Keratinocyte (primary cell): ENCODE results near the gene RALY. TPM values are rescaled to one million over a fixed set of nuclear protein-coding genes. Genes with fewer than 3 reads are reported as not detected.

Experiments
- DNase-seq: peaks from one replicate; pipeline ENCODE4 v3.0.0-alpha.2; 2011; ENCODE audit warnings: low read depth, missing footprints, low spot score
- FAIRE-seq: peaks from 2 replicates; lab custom pipeline; 2011; peaks lifted over from hg19 to GRCh38; lab: Jason Lieb, UNC
- H2AFZ ChIP-seq: 2 replicates; pipeline ENCODE4 v1.6.0; 2012; ENCODE audit warnings: low read length, control low read depth, inconsistent platforms; ENCODE audit not compliant: control insufficient read depth
- H3K27ac ChIP-seq: 2 replicates; pipeline ENCODE4 v1.5.1; 2011; ENCODE audit warnings: low read length; ENCODE audit not compliant: control insufficient read depth, insufficient read depth
- H3K27me3 ChIP-seq: 3 replicates; pipeline ENCODE4 v1.6.0; 2011; ENCODE audit warnings: low read length; ENCODE audit not compliant: control insufficient read depth, insufficient read depth; ENCODE audit errors: extremely low read depth
- H3K36me3 ChIP-seq, 2 experiments: 2 replicates in 1 of 2; 3 replicates in 1 of 2; pipeline ENCODE4 v1.5.1; 2011; ENCODE audit warnings: low read length in 2 of 2, mild to moderate bottlenecking in 1 of 2; ENCODE audit not compliant: control insufficient read depth in 2 of 2, insufficient read depth in 2 of 2; ENCODE audit errors: extremely low read depth in 1 of 2
- H3K4me1 ChIP-seq: 3 replicates; pipeline ENCODE4 v1.5.1; 2011; ENCODE audit warnings: low read length; ENCODE audit not compliant: control insufficient read depth, insufficient read depth; ENCODE audit errors: extremely low read depth
- H3K4me2 ChIP-seq: 3 replicates; pipeline ENCODE4 v1.6.0; 2011; ENCODE audit warnings: low read depth, low read length; ENCODE audit not compliant: control insufficient read depth, insufficient read depth; ENCODE audit errors: extremely low read depth
- H3K4me3 ChIP-seq, 3 experiments: fragments of 200-600 bp in 1 of 3; sonication (generic) in 1 of 3; 2 replicates in 2 of 3; 3 replicates in 1 of 3; pipeline ENCODE4 v1.5.1; 2011 to 2016; ENCODE audit warnings: low read length in 3 of 3, mild to moderate bottlenecking in 3 of 3, control low read depth in 2 of 3, inconsistent platforms in 1 of 3, low read depth in 1 of 3, mixed read lengths in 1 of 3, mixed run types in 1 of 3, moderate library complexity in 1 of 3; ENCODE audit not compliant: control insufficient read depth in 2 of 3, insufficient read depth in 2 of 3; ENCODE audit errors: extremely low read depth in 1 of 3
- H3K79me2 ChIP-seq: 2 replicates; pipeline ENCODE4 v1.6.0; 2012; ENCODE audit warnings: low read length; ENCODE audit not compliant: control insufficient read depth, insufficient read depth
- H3K9ac ChIP-seq: 3 replicates; pipeline ENCODE4 v1.6.0; 2011; ENCODE audit warnings: low read length; ENCODE audit not compliant: control insufficient read depth, insufficient read depth; ENCODE audit errors: extremely low read depth
- H3K9me1 ChIP-seq: 3 replicates; pipeline ENCODE4 v1.6.0; 2011; ENCODE audit warnings: low read length; ENCODE audit not compliant: control insufficient read depth, insufficient read depth; ENCODE audit errors: extremely low read depth
- H3K9me3 ChIP-seq: 2 replicates; pipeline ENCODE4 v1.5.1; 2012; ENCODE audit warnings: low read depth, low read length; ENCODE audit not compliant: control insufficient read depth
- H4K20me1 ChIP-seq: 3 replicates; pipeline ENCODE4 v1.6.0; 2011; ENCODE audit warnings: low read length; ENCODE audit not compliant: control insufficient read depth, insufficient read depth; ENCODE audit errors: extremely low read depth
- EZH2 ChIP-seq: IDR thresholded peaks from one replicate; pipeline ENCODE4 v1.6.1; 2012; ENCODE audit warnings: inconsistent platforms, mild to moderate bottlenecking, low read length, moderate library complexity
- dilution Hi-C: fragments of 300-500 bp; cut with MboI; formaldehyde crosslinking; loops from one replicate; pipeline ENCODE4 v1.7.0; 2020; ENCODE audit warnings: low sequenced_read_pairs; ENCODE audit not compliant: extremely low pct_ligation_motif_present
- polyA plus RNA-seq, 5 experiments: library from polyadenylated mRNA; depleted of rRNA in 3 of 5; stranded (reverse) in 3 of 5; stranded (forward) in 1 of 5; unstranded in 1 of 5; fragments of >200 nt; gene quantifications; 1 replicate in 1 of 5; 2 replicates in 3 of 5; 3 replicates in 1 of 5; pipeline versions ENCODE4 v1.2.1 to v1.2.3, GENCODE V29; 2011 to 2012; ENCODE audit warnings: missing spikeins in 2 of 5, low read depth in 1 of 5, low replicate concordance in 1 of 5
- TF ChIP-seq, protein P1 (sequence below), 3 experiments: IDR thresholded peaks in 1 of 3; conservative IDR thresholded peaks in 1 of 3; optimal IDR thresholded peaks in 1 of 3; 2 replicates in 2 of 3; 3 replicates in 1 of 3; pipeline versions ENCODE3 to v1.5.1; 2011; ENCODE audit warnings: low read length in 3 of 3, mild to moderate bottlenecking in 3 of 3, moderate library complexity in 2 of 3, control low read depth in 1 of 3, inconsistent platforms in 1 of 3; ENCODE audit not compliant: insufficient read depth in 2 of 3; ENCODE audit errors: extremely low read depth in 1 of 3

RALY gene
- polyA plus RNA-seq, 1 donor (not counting 4 experiments of a cell fraction or from before 2014, with no cell fraction given), result 118 TPM

DNA sequence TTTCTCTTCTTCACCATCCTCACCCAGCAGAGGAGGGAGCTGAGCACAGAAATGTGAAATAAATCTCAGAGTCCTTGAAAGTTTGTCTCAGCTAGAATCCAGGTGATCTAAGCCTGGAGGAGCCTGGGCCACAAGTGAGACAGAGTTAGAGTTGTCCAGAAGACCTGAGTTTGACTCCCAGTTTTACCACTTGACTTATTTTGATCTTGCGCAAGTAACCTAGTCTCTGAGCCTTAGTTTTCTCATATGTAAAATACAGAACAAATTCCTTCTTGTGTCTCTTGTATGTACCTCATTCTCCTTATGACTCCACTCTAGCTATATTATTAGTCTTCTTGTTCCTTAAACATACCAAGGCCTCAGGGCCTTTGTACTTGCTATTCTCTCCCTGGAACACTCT is 36.7 kb downstream of the RALY start:
- Histone ChIP-seq H4K20me1 (no peaks in the 10 kb centered on the region), H3K79me2 (peaks cover 72% of the 10 kb centered on the region), H3K27ac (no peak overlapping the region), H3K9me1 (peaks cover 2% of the 10 kb centered on the region), H3K4me2 (no peak overlapping the region), H3K4me1 (peaks cover 7% of the 10 kb centered on the region), H3K9ac (no peak overlapping the region), H3K9me3 (no peaks in the 10 kb centered on the region), H2AFZ (no peak overlapping the region), H3K36me3 (peaks cover 6 to 8% of the 10 kb centered on the region in 2 experiments), H3K27me3 (no peaks in the 10 kb centered on the region), H3K4me3 (no peak overlapping the region)
- FAIRE-seq (no peak), DNase-seq (no peak)
- TF ChIP-seq EZH2, result no peak
- TF ChIP-seq, protein P1, sequence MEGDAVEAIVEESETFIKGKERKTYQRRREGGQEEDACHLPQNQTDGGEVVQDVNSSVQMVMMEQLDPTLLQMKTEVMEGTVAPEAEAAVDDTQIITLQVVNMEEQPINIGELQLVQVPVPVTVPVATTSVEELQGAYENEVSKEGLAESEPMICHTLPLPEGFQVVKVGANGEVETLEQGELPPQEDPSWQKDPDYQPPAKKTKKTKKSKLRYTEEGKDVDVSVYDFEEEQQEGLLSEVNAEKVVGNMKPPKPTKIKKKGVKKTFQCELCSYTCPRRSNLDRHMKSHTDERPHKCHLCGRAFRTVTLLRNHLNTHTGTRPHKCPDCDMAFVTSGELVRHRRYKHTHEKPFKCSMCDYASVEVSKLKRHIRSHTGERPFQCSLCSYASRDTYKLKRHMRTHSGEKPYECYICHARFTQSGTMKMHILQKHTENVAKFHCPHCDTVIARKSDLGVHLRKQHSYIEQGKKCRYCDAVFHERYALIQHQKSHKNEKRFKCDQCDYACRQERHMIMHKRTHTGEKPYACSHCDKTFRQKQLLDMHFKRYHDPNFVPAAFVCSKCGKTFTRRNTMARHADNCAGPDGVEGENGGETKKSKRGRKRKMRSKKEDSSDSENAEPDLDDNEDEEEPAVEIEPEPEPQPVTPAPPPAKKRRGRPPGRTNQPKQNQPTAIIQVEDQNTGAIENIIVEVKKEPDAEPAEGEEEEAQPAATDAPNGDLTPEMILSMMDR (optimal IDR thresholded peaks at IDR 0.05 in 1 of 3, IDR thresholded peaks at IDR 0.05 in 1 of 3, conservative IDR thresholded peaks at IDR 0.05 in 1 of 3; ENCODE audit: extremely low read depth in 1 of 3, insufficient read depth in 2 of 3, low read length in 3 of 3), result no peak
- dilution Hi-C loops, result no loop called here

DNA sequence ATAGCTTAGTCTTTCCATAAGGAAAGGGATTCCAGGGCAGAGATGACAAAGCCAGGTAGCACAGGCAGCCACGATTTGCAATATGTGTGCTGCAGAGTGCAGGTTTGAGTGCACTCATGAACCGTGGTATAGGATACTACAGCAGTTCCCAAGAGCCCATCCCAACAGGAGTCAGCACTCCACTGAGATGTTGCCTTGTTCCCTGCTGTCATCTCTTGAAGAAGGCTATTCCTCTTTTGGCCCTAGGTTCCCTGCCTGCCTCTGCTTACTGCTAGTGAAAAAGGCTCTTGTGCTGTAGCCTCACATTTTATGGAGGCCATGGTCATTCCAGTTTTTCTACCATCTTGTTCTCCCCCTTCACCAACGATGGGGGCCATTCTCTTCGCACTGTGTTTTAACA is 40.2 kb downstream of the RALY start:
- Histone ChIP-seq H4K20me1 (peaks cover 12% of the 10 kb centered on the region), H3K79me2 (peaks cover 75% of the 10 kb centered on the region), H3K27ac (no peak overlapping the region), H3K9me1 (peaks cover 2% of the 10 kb centered on the region), H3K9ac (no peak overlapping the region), H2AFZ (no peak overlapping the region), H3K4me2 (no peak overlapping the region), H3K27me3 (no peaks in the 10 kb centered on the region), H3K36me3 (peaks cover 6 to 14% of the 10 kb centered on the region in 2 experiments), H3K9me3 (no peaks in the 10 kb centered on the region), H3K4me1 (peaks cover 3% of the 10 kb centered on the region), H3K4me3 (no peak overlapping the region)
- no peak for DNase-seq
- TF ChIP-seq EZH2, result no peak
- TF ChIP-seq, protein P1 (optimal IDR thresholded peaks at IDR 0.05 in 1 of 3, IDR thresholded peaks at IDR 0.05 in 1 of 3, conservative IDR thresholded peaks at IDR 0.05 in 1 of 3; ENCODE audit: extremely low read depth in 1 of 3, insufficient read depth in 2 of 3, low read length in 3 of 3), result no peak
- dilution Hi-C loops, result no loop called here
- no peak for FAIRE-seq
